GM12891 (cell line): ENCODE data around the gene DBH.

Experiments
- POLR2A ChIP-seq: IDR thresholded peaks from 2 replicates; pipeline ENCODE4 v1.6.1; 2011; ENCODE audit warnings: low read depth, low read length, control low read depth
- POLR2AphosphoS5 ChIP-seq: IDR thresholded peaks from 2 replicates; pipeline ENCODE4 v1.6.1; 2011; ENCODE audit warnings: low read depth, low read length, control low read depth

DNA sequence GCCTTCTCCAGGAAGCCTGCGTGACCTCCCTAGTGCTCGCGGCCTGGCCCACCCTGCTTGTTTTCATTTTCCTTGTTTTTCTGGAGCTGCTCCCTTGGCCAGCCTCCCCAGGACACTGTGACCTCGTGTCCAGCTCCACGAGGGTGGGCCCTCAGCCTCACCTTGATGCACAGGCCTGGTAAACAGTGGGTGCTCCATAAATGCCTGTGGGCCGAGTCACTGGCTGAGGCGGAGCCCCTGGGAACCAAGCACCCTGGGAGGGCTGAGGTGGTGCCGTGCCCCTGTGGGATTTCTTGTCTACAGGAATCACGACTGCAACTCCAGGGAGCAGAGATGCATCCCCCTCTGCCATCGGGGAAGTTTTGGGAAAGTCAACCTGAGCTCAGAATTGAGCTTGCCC lies 44.2 kb upstream of the DBH start:
- TF ChIP-seq POLR2A (no peak), POLR2AphosphoS5 (no peak)
